ENCODE measurements around the gene NUAK2.
A peak's percentile ranks its signal among the peaks of the same experiment; 100 is the strongest.

DNA sequence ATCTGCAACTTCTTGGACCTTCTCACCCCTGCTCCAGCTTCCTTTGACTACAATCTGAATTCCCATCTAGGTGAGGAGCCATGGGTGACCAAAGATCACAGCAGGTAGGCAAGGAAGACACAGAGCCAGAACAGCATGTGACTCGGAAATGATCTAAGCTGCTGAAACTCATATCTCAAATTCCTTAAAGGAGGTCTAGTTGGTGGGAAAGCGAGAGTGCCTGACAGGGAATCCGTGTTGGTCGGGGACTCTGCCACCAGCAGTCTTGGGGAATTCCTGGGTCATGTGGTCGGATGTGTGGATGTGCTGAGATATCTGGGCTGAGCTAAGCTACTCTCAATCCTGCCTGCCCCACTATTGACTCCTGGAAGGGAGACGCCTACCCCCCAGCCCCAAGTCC, 3.2 kb upstream of the NUAK2 start:
- TF ChIP-seq, protein P1, sequence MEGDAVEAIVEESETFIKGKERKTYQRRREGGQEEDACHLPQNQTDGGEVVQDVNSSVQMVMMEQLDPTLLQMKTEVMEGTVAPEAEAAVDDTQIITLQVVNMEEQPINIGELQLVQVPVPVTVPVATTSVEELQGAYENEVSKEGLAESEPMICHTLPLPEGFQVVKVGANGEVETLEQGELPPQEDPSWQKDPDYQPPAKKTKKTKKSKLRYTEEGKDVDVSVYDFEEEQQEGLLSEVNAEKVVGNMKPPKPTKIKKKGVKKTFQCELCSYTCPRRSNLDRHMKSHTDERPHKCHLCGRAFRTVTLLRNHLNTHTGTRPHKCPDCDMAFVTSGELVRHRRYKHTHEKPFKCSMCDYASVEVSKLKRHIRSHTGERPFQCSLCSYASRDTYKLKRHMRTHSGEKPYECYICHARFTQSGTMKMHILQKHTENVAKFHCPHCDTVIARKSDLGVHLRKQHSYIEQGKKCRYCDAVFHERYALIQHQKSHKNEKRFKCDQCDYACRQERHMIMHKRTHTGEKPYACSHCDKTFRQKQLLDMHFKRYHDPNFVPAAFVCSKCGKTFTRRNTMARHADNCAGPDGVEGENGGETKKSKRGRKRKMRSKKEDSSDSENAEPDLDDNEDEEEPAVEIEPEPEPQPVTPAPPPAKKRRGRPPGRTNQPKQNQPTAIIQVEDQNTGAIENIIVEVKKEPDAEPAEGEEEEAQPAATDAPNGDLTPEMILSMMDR (IDR thresholded peaks at IDR 0.05) = no peak
- TF ChIP-seq POLR2A (IDR thresholded peaks at IDR 0.05) = peak in 2 of 3 donors; percentile 37 to 42

Measured in body of pancreas (tissue), 4 donors.